ENCODE measurements around the gene OSTF1.
A peak's percentile ranks its signal among the peaks of the same experiment; 100 is the strongest.

OSTF1 gene

DNA sequence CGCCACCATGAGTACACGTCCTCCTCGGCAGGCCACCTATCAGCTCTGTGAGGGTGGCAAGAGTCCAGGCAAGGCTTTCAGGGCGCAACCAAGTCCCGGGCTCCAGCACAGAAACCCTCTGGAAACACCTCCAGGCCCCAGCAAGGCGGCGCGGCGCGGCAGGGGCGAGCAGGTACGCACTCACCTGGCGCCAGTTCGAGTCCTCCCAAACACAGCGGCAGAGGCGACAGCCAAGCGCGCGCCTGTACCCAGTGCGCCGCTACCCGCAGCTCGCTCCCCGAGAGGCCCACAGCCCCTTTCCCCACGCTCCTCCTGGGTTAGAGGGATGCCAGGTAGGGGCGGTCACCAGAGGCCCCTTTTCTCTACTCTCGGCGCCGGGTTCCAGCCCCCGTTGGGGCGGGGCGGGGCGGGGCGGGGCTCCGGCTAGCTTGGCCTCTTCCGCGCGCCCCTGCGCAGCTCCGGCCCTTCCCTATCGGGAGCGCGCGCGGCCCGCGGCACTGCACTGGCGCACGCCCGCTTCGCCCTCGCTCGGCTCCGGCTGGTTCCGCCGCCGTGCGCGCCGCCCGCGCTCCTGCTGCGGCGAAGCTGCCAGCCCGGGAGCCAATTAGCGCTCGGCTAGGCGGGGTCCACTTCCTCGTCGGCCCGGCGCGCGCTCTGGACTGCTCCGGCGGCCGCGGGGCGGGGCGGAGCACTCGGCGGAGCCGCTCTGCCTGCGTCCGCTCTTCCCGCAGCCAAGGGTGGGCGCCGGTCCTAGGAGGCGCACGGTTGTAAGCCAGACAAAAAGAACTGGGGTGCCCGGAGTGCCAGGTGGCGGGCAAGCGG is at the start of gene OSTF1, which contains the start of gene NMRK1:
OSTF1 (plus strand) TSS at position 691 of the 822 bp plus-strand sequence. CDS start 179 bp downstream, outside the sequence.
NMRK1 (minus strand) TSS at position 332 of the 822 bp plus-strand sequence. CDS start 5,040 bp downstream, outside the sequence.
- Histone ChIP-seq H3K27me3 (replicated peaks) (no peaks in the 10 kb centered on the region), H3K27ac (peak within 1 kb of the TSS; percentile 53), H3K36me3 (replicated peaks) (no peaks in the 10 kb centered on the region), H3K4me3 (ENCODE audit: low read depth, low read length) (peak within 1 kb of the TSS; percentile 97)
- TF ChIP-seq, protein P1, sequence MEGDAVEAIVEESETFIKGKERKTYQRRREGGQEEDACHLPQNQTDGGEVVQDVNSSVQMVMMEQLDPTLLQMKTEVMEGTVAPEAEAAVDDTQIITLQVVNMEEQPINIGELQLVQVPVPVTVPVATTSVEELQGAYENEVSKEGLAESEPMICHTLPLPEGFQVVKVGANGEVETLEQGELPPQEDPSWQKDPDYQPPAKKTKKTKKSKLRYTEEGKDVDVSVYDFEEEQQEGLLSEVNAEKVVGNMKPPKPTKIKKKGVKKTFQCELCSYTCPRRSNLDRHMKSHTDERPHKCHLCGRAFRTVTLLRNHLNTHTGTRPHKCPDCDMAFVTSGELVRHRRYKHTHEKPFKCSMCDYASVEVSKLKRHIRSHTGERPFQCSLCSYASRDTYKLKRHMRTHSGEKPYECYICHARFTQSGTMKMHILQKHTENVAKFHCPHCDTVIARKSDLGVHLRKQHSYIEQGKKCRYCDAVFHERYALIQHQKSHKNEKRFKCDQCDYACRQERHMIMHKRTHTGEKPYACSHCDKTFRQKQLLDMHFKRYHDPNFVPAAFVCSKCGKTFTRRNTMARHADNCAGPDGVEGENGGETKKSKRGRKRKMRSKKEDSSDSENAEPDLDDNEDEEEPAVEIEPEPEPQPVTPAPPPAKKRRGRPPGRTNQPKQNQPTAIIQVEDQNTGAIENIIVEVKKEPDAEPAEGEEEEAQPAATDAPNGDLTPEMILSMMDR (IDR thresholded peaks at IDR 0.05; ENCODE audit: low read depth, low read length, missing control alignments): no peak
- DNase-seq: peak; percentile 93
- in situ Hi-C loops (cut with HindIII; ENCODE audit: low pct_ligation_motif_present, low sequenced_read_pairs): no loop called here

DNA sequence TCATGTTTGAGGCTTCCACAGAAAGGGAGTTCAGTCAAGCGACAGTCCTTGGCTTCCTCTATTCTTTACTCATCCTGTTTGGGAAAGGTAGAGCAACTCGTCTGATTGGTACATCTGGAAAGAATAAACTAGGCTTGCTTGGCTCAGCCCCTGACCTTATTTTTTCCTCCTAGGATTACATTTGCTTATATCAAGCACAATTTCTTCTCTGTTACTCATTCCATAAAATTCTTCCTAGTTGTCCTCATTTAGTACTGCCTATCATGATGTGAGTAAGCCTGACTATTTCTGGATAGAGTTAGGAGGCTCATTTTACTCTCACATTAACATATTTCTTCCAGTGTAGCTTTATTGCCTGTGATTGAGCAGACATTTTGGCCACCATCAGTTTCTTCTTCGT is 49.3 kb upstream of the OSTF1 start:
- in situ Hi-C loops (cut with HindIII; ENCODE audit: low pct_ligation_motif_present, low sequenced_read_pairs): no loop called here
- no peak overlapping the region for H3K27ac ChIP-seq
- H3K4me3 ChIP-seq (ENCODE audit: low read depth, low read length): no peak overlapping the region
- TF ChIP-seq, protein P1 (IDR thresholded peaks at IDR 0.05; ENCODE audit: low read depth, low read length, missing control alignments): no peak
- DNase-seq: no peak
- H3K36me3 ChIP-seq (replicated peaks): no peaks in the 10 kb centered on the region
- no peaks in the 10 kb centered on the region for H3K27me3 ChIP-seq (replicated peaks)

DNA sequence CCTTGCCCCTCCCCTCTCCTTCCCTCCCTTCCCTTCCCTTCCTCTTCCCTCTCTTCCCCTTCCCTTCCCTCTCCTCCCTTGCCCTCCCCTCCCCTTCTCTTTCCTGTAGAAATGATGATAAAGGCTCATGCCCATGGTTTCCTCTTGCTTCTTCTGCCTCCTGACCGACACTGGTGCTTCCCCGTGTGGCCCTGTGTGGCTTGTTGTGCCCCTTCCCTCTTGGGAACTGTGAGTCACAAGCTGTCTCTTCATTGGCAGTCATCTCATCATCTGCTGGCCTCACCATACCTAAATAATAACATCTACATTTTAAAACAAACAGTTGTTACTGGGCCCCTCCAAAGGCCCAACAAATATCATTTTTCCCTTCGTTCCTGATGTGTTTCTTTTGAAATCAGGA is 48.5 kb upstream of the OSTF1 start:
- no peaks in the 10 kb centered on the region for H3K36me3 ChIP-seq (replicated peaks)
- no peaks in the 10 kb centered on the region for H3K27me3 ChIP-seq (replicated peaks)
- no peak for DNase-seq
- H3K4me3 ChIP-seq (ENCODE audit: low read depth, low read length): no peak overlapping the region
- TF ChIP-seq, protein P1 (IDR thresholded peaks at IDR 0.05; ENCODE audit: low read depth, low read length, missing control alignments): no peak
- in situ Hi-C loops (cut with HindIII; ENCODE audit: low pct_ligation_motif_present, low sequenced_read_pairs): no loop called here
- H3K27ac ChIP-seq: no peak overlapping the region

- no peak for DNase-seq
- H3K27me3 ChIP-seq (replicated peaks): no peaks in the 10 kb centered on the region
- in situ Hi-C loops (cut with HindIII; ENCODE audit: low pct_ligation_motif_present, low sequenced_read_pairs): no loop called here
- H3K4me3 ChIP-seq (ENCODE audit: low read depth, low read length): no peak overlapping the region
- no peaks in the 10 kb centered on the region for H3K36me3 ChIP-seq (replicated peaks)
- H3K27ac ChIP-seq: no peak overlapping the region
- TF ChIP-seq, protein P1 (IDR thresholded peaks at IDR 0.05; ENCODE audit: low read depth, low read length, missing control alignments): no peak
Measured at GRCh38 chr9:75041041-75041440, 47.3 kb upstream of the OSTF1 start.

GRCh38 chr9:75046725-75047345 is 41.5 kb upstream of the OSTF1 start:
- in situ Hi-C loops (cut with HindIII; ENCODE audit: low pct_ligation_motif_present, low sequenced_read_pairs): no loop called here
- no peaks in the 10 kb centered on the region for H3K27me3 ChIP-seq (replicated peaks)
- TF ChIP-seq, protein P1 (IDR thresholded peaks at IDR 0.05; ENCODE audit: low read depth, low read length, missing control alignments): no peak
- H3K36me3 ChIP-seq (replicated peaks): no peaks in the 10 kb centered on the region
- no peak overlapping the region for H3K4me3 ChIP-seq (ENCODE audit: low read depth, low read length)
- no peak overlapping the region for H3K27ac ChIP-seq
- DNase-seq: no peak

Data from brain microvascular endothelial cell (primary cell).